ENCODE data around the gene PRIM2.
"Not testable (repeated sequence)": the region's sequence is repeated elsewhere in the genome, so short reads cannot be mapped to it uniquely, and the experiment has no call there.

Gene PRIM2

DNA sequence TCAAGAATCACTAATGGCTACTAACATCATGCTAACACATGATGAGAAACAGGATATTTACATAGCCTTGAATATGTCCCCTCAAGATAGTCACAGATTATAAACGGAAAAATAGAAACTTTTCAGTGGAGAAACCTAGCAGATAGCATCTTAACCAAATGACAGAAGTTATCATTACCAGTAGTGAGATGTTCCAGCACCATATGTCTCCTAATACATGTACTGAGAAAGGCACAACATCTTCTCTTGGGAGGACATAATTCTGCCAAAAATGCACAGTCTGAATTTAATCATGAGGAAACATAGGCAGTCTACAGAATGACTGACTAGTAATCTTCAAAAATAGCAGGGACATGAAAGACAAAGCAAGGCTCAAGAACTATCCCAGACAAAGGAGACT is 19.9 kb upstream of the PRIM2 start:
- no peak for DNase-seq (ENCODE audit: low spot score in 2 of 2)
- Mint-ChIP-seq H3K27me3 (peaks cover under 1% of the 10 kb centered on the region), H3K4me3 (no peak overlapping the region), H3K9me3 (no peaks in the 10 kb centered on the region), H3K36me3 (ENCODE audit: insufficient read depth) (no peaks in the 10 kb centered on the region), H3K27ac (ENCODE audit: low read depth) (no peak overlapping the region), H3K4me1 (no peaks in the 10 kb centered on the region)
- ATAC-seq (replicated peaks; ENCODE audit: extremely low read depth, poor library complexity, severe bottlenecking) = no peak

DNA sequence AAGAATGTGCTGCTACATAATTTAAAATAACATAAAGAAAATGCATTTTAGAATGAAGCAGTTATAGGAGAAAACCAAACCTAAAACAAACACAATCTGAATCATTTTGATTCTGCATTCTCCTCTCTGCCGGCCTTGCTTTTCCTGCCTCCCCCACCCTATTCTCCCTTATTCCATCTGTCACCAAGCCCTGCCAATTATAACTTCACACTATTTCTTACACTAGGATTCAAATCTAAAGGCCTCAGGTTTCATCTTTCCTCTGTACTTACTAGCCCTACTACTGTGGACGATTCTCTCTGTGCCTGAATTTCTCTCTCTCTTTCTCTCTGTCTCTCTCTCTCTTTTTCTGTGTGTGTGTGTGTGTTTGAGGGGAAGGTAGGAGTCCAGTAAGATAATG is 18.7 kb upstream of the PRIM2 start:
- no peaks in the 10 kb centered on the region for H3K36me3 Mint-ChIP-seq (ENCODE audit: insufficient read depth)
- no peak for DNase-seq (ENCODE audit: low spot score in 2 of 2)
- H3K4me3 Mint-ChIP-seq = no peak overlapping the region
- ATAC-seq (replicated peaks; ENCODE audit: extremely low read depth, poor library complexity, severe bottlenecking) = no peak
- H3K4me1 Mint-ChIP-seq = no peaks in the 10 kb centered on the region
- H3K27ac Mint-ChIP-seq (ENCODE audit: low read depth) = no peak overlapping the region
- H3K9me3 Mint-ChIP-seq = no peaks in the 10 kb centered on the region
- no peaks in the 10 kb centered on the region for H3K27me3 Mint-ChIP-seq

DNA sequence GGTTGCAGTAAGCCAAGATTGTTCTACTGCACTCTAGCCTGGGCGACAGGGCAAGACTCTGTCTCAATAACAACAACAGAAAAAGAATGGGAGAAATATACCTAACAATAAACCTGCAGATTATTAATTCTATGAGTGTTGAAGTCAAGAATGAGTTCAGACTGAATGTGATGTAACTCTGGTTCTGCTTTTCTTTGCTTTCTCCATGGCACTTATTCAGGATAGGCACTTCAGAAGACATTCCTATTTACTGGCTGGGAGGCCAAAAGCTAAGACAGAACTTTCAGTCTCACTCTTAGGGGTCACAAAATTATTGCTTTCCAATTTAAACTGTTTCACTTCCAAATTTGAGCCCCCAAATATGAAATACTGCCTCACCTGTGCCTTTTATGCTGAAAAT is 15.7 kb upstream of the PRIM2 start:
- Mint-ChIP-seq H3K36me3 (ENCODE audit: insufficient read depth) (no peaks in the 10 kb centered on the region), H3K4me1 (no peaks in the 10 kb centered on the region), H3K27me3 (peaks cover 21% of the 10 kb centered on the region), H3K9me3 (no peaks in the 10 kb centered on the region), H3K27ac (ENCODE audit: low read depth) (no peak overlapping the region), H3K4me3 (no peak overlapping the region)
- no peak for DNase-seq (ENCODE audit: low spot score in 2 of 2)
- no peak for ATAC-seq (replicated peaks; ENCODE audit: extremely low read depth, poor library complexity, severe bottlenecking)

DNA sequence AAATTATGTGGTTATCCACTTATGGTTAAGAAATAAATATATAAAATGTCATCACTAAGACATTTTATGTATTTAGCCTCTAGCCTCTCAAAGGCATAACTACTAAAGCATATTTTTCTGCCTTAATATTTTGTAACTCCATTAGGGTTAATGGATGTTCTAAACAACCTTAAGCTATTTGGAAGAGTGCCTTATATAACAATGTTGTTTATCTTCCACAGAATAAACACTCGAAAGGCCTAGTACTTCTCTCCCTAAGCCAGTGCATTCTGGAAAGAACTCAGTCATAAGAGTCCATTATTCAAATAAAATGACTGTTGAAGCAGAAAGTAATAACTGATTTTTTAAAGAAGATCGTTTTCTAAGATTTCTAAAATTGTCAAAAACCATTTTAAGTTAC is 15.0 kb upstream of the PRIM2 start:
- Mint-ChIP-seq H3K36me3 (ENCODE audit: insufficient read depth) (no peaks in the 10 kb centered on the region), H3K27me3 (peaks cover 26% of the 10 kb centered on the region), H3K9me3 (no peaks in the 10 kb centered on the region), H3K4me1 (no peaks in the 10 kb centered on the region), H3K27ac (ENCODE audit: low read depth) (no peak overlapping the region), H3K4me3 (no peak overlapping the region)
- DNase-seq (ENCODE audit: low spot score in 2 of 2) (no peak), ATAC-seq (replicated peaks; ENCODE audit: extremely low read depth, poor library complexity, severe bottlenecking) (no peak)

DNA sequence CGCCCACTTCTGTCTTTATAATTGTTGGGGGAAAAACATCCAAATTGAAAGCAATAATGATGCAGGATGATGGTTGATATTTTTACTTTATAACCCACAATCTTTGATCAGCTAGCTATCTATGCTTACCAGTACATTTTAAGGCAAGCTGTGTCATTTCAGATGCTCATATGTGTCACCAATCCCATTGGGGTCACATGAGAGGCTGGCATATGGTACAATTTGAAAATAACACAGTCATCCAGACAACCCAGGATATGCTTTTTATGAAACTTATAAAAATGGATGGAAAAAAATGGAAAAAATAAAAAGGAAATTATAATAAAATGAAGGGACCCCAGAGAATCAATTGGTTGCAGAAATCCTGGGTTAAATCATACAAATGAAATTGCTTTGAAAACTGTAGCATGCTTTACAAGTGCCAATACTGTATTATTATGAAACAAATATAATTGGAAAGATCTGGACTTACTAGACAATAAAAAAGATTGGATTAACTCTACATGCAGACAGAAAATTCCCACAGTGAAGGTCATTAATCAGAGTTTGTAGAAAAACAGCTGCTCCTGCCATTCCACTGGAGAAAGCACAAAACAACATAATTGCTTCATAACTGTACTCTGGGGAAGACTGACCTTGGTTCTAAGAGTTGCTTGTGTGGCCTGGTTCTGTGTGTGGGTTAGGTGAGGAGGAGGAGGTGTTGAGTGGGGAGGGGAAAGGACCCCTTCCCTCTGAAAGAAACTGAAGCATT is 13.3 kb upstream of the PRIM2 start:
- Mint-ChIP-seq H3K4me1 (no peaks in the 10 kb centered on the region), H3K27ac (ENCODE audit: low read depth) (no peak overlapping the region), H3K9me3 (no peaks in the 10 kb centered on the region), H3K36me3 (ENCODE audit: insufficient read depth) (no peaks in the 10 kb centered on the region), H3K27me3 (peaks cover 33% of the 10 kb centered on the region), H3K4me3 (no peak overlapping the region)
- ATAC-seq (replicated peaks; ENCODE audit: extremely low read depth, poor library complexity, severe bottlenecking) (no peak), DNase-seq (ENCODE audit: low spot score in 2 of 2) (no peak)

DNA sequence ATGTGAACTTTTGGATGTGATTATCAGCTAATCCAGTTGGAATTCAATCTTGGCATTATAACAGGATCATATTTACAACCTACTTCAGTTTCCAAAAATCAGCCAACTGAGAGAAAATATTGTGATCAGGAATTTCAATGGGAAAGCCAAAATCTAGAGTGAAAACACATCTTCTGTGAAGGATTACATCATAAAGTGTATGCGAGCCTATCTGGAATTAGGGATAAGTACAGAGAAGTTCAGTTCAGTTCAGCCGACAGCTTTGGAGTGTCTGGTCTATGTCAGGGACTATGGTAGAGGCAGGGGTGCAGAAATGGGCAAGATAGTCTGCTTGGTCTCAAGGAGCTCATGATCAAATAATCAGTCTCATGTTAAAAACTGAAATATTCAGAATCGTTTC is 12.3 kb upstream of the PRIM2 start:
- DNase-seq (ENCODE audit: low spot score in 2 of 2) = no peak
- peaks cover 33% of the 10 kb centered on the region for H3K27me3 Mint-ChIP-seq
- no peak for ATAC-seq (replicated peaks; ENCODE audit: extremely low read depth, poor library complexity, severe bottlenecking)
- no peaks in the 10 kb centered on the region for H3K36me3 Mint-ChIP-seq (ENCODE audit: insufficient read depth)
- H3K27ac Mint-ChIP-seq (ENCODE audit: low read depth) = no peak overlapping the region
- H3K4me3 Mint-ChIP-seq = no peak overlapping the region
- H3K9me3 Mint-ChIP-seq = no peaks in the 10 kb centered on the region
- H3K4me1 Mint-ChIP-seq = no peaks in the 10 kb centered on the region

DNA sequence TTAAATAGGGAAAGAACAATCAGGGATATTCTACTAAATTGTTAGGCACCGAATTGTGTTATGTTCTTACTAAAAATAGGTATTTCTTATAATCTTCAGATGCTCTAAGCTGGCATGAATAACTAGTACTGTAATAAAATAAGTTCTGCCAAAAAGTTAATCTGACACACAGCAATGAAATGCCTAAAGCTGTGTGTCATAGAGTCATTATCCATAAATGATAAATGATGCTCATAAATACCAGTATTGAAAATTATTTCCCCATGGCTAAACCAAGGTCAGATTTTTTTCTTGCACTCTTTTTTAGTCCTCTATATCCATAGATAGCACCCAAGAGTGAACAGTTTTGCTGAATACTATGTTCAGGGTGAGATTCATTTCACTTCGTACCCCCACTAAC is 11.7 kb upstream of the PRIM2 start:
- no peaks in the 10 kb centered on the region for H3K4me1 Mint-ChIP-seq
- no peaks in the 10 kb centered on the region for H3K36me3 Mint-ChIP-seq (ENCODE audit: insufficient read depth)

DNA sequence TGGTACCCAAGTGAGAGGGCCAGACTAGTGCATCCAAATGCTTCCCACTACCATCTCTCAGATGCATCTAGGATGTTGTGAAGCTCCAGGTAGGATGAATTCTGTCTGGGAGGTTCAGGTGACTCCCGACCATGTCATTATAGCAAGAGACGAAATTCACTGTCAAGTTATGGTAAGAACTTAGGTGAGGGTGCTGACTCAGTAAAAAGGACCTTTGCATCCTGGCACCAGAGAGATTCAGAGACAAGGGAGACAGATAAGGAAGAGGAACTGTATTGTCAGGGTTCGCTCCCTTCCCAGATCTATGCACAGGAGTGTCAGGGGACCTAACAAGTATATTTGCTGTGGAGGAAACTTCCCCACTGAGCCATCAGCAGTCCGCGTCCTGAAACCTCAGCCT is 11.2 kb upstream of the PRIM2 start:
- Mint-ChIP-seq H3K4me3 (no peak overlapping the region), H3K4me1 (no peaks in the 10 kb centered on the region), H3K36me3 (ENCODE audit: insufficient read depth) (no peaks in the 10 kb centered on the region), H3K27ac (ENCODE audit: low read depth) (no peak overlapping the region), H3K9me3 (no peaks in the 10 kb centered on the region), H3K27me3 (peaks cover 33% of the 10 kb centered on the region)
- ATAC-seq (replicated peaks; ENCODE audit: extremely low read depth, poor library complexity, severe bottlenecking) = no peak
- no peak for DNase-seq (ENCODE audit: low spot score in 2 of 2)

More for the DNA sequence above, 11.7 kb upstream of the PRIM2 start:
- ATAC-seq (replicated peaks; ENCODE audit: extremely low read depth, poor library complexity, severe bottlenecking) (no peak), DNase-seq (ENCODE audit: low spot score in 2 of 2) (no peak)
- no peaks in the 10 kb centered on the region for H3K9me3 Mint-ChIP-seq
- H3K27ac Mint-ChIP-seq (ENCODE audit: low read depth) = no peak overlapping the region
- no peak overlapping the region for H3K4me3 Mint-ChIP-seq
- peaks cover 33% of the 10 kb centered on the region for H3K27me3 Mint-ChIP-seq

DNA sequence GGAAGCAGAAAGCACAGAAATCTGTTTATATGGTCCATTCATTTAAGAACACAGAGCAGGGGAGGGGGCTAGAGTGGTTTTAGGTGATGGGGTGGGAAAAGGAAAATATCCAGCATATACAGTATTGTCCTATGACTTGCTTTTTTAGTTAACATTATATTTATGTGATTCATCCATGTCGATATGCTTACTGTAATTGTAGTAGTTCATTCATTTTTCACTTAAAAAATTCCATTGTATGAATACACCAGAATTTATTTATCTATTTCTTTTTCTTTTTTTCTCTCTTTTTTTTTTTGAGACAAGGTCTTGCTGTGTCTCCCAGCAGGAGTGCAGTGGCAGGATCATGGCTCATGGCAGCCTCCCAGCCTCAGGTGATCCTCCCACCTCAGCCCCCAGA is 9.6 kb upstream of the PRIM2 start:
- Mint-ChIP-seq H3K27me3 (peaks cover 33% of the 10 kb centered on the region), H3K36me3 (ENCODE audit: insufficient read depth) (no peaks in the 10 kb centered on the region), H3K4me3 (no peak overlapping the region), H3K9me3 (no peaks in the 10 kb centered on the region), H3K27ac (ENCODE audit: low read depth) (no peak overlapping the region), H3K4me1 (no peaks in the 10 kb centered on the region)
- ATAC-seq (replicated peaks; ENCODE audit: extremely low read depth, poor library complexity, severe bottlenecking) (no peak), DNase-seq (ENCODE audit: low spot score in 2 of 2) (no peak)

DNA sequence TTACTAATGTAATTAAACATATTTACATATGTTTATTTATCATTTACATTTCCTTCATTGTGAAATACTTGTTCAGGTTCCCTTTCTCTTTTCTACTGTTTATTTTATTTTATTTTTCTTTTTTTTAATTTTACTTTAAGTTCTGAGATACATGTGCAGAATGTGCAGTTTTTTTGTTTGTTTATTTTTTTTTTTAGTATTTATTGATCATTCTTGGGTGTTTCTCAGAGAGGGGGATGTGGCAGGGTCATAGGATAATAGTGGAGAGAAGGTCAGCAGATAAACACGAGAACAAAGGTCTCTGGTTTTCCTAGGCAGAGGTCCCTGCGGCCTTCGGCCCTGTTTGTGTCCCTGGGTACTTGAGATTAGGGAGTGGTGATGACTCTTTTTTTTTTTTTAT is 8.7 kb upstream of the PRIM2 start:
- not testable (repeated sequence) for H3K9me3 Mint-ChIP-seq; H3K27ac Mint-ChIP-seq (ENCODE audit: low read depth); ATAC-seq (replicated peaks; ENCODE audit: extremely low read depth, poor library complexity, severe bottlenecking); H3K4me1 Mint-ChIP-seq; H3K4me3 Mint-ChIP-seq; DNase-seq (ENCODE audit: low spot score in 2 of 2); H3K36me3 Mint-ChIP-seq (ENCODE audit: insufficient read depth)
- H3K27me3 Mint-ChIP-seq = peaks cover 33% of the 10 kb centered on the region

DNA sequence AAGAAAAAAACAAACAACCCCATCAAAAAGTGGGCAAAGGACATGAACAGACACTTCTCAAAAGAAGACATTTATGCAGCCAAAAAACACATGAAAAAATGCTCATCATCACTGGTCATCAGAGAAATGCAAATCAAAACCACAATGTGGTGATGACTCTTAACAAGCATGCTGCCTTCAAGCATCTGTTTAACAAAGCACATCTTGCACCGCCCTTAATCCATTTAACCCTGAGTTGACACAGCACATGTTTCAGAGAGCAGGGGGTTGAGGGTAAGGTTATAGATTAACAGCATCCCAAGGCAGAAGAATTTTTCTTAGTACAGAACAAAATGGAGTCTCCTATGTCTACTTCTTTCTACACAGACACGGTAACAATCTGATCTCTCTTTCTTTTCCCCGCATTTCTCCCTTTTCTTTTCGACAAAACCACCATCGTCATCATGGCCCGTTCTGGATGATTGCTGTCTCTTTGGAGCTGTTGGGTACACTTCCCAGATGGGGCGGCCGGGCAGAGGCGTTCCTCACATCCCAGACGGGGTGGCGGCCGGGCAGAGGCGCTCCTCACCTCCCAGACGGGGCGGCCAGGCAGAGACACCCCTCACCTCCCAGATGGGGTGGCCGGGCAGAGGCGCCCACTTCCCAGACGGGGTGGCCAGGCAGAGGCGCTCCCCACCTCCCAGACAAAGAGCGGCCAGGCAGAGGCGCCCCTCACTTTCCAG is 7.2 kb upstream of the PRIM2 start:
- not testable (repeated sequence) for H3K9me3 Mint-ChIP-seq; H3K27ac Mint-ChIP-seq (ENCODE audit: low read depth); H3K4me1 Mint-ChIP-seq; H3K36me3 Mint-ChIP-seq (ENCODE audit: insufficient read depth); H3K4me3 Mint-ChIP-seq; ATAC-seq (replicated peaks; ENCODE audit: extremely low read depth, poor library complexity, severe bottlenecking); DNase-seq (ENCODE audit: low spot score in 2 of 2)
- H3K27me3 Mint-ChIP-seq = peaks cover 26% of the 10 kb centered on the region

DNA sequence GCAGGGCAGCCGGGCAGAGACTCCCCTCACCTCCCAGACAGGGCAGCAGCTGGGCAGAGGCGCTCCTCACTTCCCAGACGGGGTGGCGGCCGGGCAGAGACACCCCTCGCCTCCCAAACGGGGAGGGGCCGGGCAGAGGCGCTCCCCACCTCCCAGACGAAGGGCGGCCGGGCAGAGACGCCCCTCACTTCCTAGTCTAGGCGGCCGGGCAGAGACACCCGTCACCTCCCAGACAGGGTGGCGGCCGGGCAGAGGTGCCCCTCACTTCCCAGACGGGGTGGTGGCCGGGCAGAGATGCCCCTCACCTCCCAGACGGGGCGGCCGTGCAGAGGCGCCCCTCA is 6.6 kb upstream of the PRIM2 start:
- no peaks in the 10 kb centered on the region for H3K4me1 Mint-ChIP-seq
- no peak overlapping the region for H3K27ac Mint-ChIP-seq (ENCODE audit: low read depth)
- no peak overlapping the region for H3K4me3 Mint-ChIP-seq
- ATAC-seq (replicated peaks; ENCODE audit: extremely low read depth, poor library complexity, severe bottlenecking) = no peak
- H3K36me3 Mint-ChIP-seq (ENCODE audit: insufficient read depth) = no peaks in the 10 kb centered on the region
- no peak for DNase-seq (ENCODE audit: low spot score in 2 of 2)
- H3K27me3 Mint-ChIP-seq = peaks cover 22% of the 10 kb centered on the region
- H3K9me3 Mint-ChIP-seq = no peaks in the 10 kb centered on the region

DNA sequence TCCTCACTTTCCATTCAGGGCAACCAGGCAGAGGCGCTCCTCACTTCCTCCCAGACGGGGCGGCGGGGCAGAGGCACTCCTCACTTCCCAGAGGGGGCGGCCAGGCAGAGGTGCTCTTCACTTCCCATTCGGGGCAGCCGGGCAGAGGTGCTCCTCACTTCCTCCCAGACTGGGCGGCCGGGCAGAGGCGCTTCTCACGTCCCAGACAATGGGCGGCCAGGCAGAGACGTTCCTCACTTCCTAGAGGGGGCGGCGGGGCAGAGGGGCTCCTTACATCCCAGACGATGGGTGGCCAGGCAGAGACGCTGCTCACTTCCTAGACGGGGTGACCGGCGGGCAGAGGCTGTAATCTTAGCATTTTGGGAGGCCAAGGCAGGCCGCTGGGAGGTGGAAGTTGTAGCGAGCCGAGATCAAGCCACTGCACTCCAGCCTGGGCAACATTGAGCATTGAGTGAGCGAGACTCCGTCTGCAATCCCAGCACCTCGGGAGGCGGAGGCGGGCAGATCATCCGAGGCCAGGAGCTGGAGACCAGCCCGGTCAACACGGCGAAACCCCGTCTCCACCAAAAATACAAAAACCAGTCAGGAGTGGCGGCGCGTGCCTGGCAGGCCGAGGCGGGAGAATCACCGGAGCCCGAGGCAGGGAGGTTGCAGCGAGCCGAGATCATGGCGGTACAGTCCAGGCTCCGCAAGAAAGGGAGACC is 6.0 kb upstream of the PRIM2 start:
- H3K9me3 Mint-ChIP-seq; H3K4me1 Mint-ChIP-seq; H3K36me3 Mint-ChIP-seq (ENCODE audit: insufficient read depth); ATAC-seq (replicated peaks; ENCODE audit: extremely low read depth, poor library complexity, severe bottlenecking); H3K4me3 Mint-ChIP-seq; DNase-seq (ENCODE audit: low spot score in 2 of 2); H3K27ac Mint-ChIP-seq (ENCODE audit: low read depth): not testable (repeated sequence)
- H3K27me3 Mint-ChIP-seq = peaks cover 15% of the 10 kb centered on the region

Data from central memory CD8-positive, alpha-beta T cell (primary cell).